HL-60/S4 treated with retinoic acid at 250 ng/mL for 4 days and 3 days (cell line): Measurements from ENCODE around the gene PABPN1.
"Not testable (repeated sequence)": the region's sequence is repeated elsewhere in the genome, so short reads cannot be mapped to it uniquely, and the experiment has no call there.

Experiments used
- in situ Hi-C: fragments of 300-500 bp; cut with MboI; formaldehyde crosslinking; loops from 2 replicates; pipeline ENCODE4 v1.7.0; 2022; ENCODE audit warnings: low sequenced_read_pairs

The PABPN1 gene

GRCh38 chr14:23320584-23321571 lies at the start of gene PABPN1:
TSS of gene PABPN1 (plus strand) at chr14:23321457. CDS start at chr14:23321470, 13 bp downstream.
- in situ Hi-C loops: no loop called here

- in situ Hi-C loops: no loop called here
Observed at GRCh38 chr14:23275412-23275811, 45.8 kb upstream of the PABPN1 start.

GRCh38 chr14:23277189-23277588 lies 44.1 kb upstream of the PABPN1 start:
- in situ Hi-C loops: no loop called here

DNA sequence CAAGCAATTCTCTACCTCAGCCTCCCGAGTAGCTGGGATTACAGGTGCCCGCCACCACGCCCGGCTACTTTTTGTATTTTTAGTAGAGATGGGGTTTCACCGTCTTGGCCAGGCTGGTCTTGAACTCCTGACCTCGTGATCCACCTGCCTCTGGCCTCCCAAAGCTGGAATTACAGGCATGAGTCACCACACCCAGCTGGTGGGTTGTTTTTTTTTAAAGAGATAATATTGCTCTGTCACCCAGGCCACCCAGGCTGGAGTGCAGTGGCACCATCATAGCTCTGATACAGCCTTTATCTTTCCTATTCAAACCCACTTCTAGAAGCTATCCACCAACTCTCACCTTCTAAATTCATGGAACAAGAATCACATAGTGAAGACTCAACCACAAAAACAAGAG lies 43.3 kb upstream of the PABPN1 start:
- in situ Hi-C loops: not testable (repeated sequence)

- in situ Hi-C loops: no loop called here
Observed at GRCh38 chr14:23281247-23281646, 40.0 kb upstream of the PABPN1 start.

DNA sequence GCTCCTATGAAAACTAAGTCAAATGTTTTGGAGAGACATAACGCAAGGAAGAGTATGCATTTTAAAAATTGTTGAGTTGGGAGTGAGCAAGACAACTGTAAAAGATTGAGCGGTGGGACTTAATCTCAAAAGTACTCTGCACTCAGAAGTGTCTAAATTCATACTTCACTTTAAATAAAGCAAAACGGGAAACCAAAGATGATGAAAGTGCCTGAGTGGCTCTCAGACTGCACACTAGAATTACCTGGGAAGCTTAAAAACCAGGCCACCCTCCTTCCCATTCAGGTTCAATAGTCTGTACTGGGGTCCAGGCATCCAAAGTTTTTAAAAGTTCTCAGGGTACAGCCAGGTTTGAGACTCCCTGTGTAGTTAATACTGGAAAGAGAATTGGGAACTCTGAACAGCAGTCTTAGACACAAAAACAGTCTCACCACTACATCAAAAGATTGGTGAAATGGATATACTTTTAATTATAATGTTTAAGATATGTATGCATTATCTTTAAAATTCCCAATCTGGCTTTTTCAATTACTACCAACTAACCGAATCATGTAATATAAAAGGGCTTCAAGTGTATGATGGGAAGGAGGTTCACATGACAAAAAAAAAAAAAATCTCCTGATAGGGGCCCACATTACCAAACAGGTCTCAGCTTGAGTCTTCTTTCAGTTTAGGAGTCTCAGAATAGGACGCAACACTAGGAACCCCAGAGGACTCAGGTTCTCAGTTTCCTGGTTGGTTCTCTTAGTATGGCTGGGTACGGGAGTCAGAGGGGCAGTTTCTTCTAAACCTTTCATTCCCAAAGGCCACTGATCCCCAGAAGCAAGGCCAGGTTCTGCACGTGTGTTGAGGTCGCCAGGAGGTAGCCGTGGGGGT lies 36.4 kb upstream of the PABPN1 start:
- in situ Hi-C loops: no loop called here

DNA sequence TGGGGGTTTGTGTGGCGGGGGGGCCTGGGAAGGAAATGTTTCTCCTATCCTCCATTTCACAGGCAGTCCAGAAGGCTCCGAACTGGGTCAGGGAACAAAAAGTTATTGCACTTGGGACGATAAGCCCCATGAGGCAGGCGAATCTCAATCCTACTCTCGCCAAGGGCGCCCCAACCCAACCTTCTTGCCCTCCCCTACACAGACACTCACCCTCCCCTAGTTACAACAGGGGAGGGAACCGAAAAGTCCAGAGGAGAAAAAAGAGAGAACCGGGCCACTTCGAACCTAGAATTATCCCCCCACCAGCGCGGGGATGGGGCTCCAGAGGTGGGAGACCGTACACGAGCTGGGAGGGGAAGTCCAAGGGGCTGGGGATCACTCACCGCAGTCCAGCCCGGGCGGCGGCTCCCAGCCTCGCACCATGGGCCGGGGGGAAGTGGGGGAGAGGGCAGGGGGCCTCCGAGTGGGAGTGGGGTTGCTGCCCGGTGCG lies 35.7 kb upstream of the PABPN1 start:
- in situ Hi-C loops: no loop called here

DNA sequence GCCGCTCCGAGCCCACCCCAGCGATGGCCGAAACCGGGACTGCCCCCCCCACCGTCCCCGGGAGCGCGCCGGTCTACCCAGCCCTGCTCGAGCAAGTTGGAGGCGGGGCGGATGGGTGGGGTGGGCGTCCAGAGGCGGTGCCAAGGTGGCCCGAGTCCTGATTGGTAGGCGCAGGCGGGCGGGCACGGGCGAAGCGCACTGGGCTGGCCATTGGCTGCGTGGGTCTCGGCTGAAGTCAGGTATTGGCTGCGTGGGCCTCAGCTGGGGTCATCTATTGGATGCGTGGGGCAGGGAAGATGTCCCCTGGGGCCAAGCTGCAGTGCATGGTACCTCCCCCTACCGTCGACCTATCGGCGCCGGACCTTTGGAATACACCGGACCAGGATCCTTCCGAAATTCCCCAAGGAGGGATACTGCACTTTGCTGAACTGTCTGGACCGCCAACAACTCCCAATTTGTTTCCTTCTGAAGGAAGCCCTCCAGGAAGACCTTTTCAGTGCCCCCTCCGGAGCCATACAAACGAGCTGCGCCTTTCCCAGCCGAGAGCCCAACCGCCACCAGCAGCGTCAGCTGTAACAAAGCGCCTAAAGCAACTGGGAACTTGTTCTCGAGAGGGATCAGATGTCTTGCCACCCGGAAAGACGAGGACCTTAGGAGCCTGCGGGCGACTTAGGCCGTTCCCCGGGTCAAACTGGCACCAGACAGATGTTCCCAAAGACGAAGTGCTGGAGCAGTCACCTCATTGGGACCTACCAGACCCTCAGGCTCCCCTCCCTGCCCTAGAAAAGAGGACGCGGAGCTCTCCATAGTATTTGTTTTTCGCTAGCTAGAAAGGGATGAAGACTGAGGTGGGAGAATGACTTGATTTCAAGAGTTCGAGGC lies 35.0 kb upstream of the PABPN1 start, which contains the start of gene HOMEZ:
Gene HOMEZ (minus strand): TSS at position 113 of the 882 bp plus-strand sequence. CDS start 180 bp downstream, outside the sequence.
- in situ Hi-C loops: no loop called here

- in situ Hi-C loops: no loop called here
Observed at GRCh38 chr14:23286902-23287479, 34.3 kb upstream of the PABPN1 start.

DNA sequence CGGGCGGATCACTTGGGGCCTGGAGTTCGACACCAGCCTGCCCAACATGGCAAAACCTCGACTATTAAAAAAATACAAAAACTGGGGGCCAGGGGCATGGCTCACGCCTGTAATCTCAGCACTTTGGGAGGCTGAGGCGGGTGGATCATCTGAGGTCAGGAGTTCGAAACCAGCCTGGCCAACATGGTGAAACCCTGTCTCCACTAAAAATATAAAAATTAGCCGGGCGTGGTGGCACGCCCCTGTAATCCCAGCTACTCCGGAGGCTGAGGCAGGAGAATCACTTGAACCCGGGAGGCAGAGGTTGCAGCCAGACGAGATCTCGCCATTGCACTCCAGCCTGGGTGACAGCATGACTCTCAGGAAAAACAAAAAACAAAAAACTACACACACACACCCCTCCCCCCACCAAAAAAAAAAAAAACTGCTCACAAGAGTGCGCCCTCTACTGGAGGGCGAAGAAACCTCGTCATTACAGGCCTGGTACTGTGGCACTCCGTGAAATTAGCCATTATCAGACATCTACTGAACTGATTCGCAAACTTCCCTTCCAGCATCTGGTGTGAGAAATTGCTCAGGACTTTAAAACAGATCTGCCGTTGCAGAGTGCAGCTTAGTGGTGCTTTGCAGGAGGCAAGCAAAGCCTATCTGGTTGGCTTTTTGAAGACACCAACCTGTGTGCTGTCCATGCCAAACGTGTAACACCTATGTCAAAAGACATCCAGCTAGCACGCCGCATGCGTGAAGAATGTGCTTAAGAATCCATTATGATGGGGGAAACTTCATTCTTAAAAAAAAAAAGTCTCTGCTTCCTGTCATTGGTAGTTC lies 26.3 kb upstream of the PABPN1 start:
- in situ Hi-C loops: no loop called here

- in situ Hi-C loops: no loop called here
Observed at GRCh38 chr14:23296012-23296777, 25.1 kb upstream of the PABPN1 start.

DNA sequence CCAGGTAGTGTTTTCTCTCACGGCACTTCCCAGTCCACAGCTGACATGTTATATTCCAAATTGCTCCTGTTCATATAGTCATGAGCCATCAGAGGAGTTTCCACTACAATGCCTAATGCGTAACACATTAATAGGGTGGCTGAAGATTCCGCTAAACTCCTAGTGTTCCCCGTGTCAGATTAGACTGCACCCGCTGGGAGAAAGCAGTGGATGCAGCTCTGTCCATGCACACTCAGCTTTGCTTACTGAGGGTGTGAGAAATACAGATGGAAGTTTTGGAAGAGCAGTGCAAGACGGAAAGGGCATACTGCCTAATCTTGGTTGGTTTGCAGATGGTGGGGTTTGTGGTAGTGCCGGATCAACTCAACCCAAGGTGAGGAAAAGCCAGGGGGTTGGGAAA lies 24.2 kb upstream of the PABPN1 start:
- in situ Hi-C loops: no loop called here

GRCh38 chr14:23297611-23298277 lies 23.5 kb upstream of the PABPN1 start:
- in situ Hi-C loops: no loop called here

GRCh38 chr14:23299211-23299957 lies 21.9 kb upstream of the PABPN1 start:
- in situ Hi-C loops: no loop called here

DNA sequence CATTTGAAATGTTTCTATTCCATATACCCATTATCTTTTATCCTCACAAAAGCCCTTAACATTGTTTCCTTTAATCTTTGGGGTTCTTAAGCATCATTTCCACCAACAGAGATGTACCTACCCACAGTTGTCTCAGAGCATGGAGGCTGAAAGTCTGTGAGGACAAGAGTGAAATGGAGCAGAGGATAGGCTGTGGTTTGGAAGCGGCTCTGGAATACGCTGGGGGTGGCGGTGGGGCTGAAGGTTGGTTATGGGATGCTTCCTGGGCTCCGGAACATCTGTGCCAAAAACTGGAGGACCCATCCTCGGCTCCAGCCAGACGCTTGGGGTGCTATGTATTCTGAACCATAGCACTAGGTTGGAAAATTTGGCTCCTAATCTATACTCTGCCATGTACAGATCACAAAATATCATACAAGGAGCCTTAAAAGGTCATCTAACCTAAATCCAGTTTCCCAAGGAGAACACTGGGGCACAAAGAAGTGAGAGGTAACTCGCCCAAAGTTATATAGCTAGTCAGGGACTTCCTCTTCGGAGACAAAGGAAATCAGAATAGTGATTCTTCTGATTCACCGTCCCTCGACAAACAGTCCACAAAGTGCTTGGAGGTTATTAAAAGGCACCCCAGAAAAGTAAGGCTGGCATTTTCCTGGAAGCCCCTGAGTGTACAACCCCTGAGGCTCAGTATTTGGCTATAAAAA lies 21.1 kb upstream of the PABPN1 start:
- in situ Hi-C loops: no loop called here

DNA sequence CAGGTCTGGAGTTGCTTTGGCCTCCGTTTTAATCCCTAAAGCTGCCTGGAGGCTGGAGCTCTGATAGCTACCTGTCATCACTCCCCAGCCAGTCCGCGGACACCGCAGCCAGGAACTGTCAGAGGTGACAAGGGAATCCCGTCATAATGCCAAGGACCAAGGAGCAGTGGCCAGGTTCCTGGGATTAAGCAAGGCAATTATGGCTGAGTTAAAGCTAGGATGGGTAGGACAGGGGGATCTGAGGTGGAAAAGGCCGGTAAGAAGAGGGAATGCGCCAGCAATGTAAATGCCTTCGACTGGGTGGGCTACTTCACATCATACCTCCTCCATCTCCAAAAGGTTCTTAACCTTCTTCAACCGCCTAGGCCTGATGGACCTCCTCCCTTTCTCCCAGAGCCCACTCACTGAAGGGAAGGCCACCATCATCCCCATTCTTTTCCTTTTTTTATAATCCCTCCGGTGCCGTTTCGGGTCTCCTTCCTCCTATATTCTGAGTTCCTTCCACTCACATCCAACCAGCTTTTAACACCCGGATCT lies 20.5 kb upstream of the PABPN1 start:
- in situ Hi-C loops: no loop called here
